Skin epidermis (tissue), 12 donors: ENCODE results near the gene DMTF1.
"Not testable (repeated sequence)": the region's sequence is repeated elsewhere in the genome, so short reads cannot be mapped to it uniquely, and the experiment has no call there.

Experiments used
- H3K27ac ChIP-seq, 21 experiments: fragments of 200-600 bp; sonication (generic) in 11 of 21; one replicate each; pipeline ENCODE4 v1.5.0; 2020; ENCODE audit warnings: mild to moderate bottlenecking in 3 of 21, inconsistent platforms in 2 of 21, moderate library complexity in 2 of 21
- H3K4me3 ChIP-seq, 7 experiments: fragments of 200-600 bp; sonication (generic) in 2 of 7; one replicate each; pipeline ENCODE4 v1.5.0; 2020; ENCODE audit warnings: inconsistent platforms in 2 of 7, mild to moderate bottlenecking in 2 of 7, moderate library complexity in 1 of 7

DMTF1 gene

GRCh38 chr7:87218796-87219544, 66.7 kb downstream of the DMTF1 start:
- Histone ChIP-seq H3K27ac (peak overlapping the region; percentile 52 to 93 (median 85)), H3K4me3 (peak overlapping the region; percentile 68 to 95 (median 89))

- peak within 1 kb of the TSS; percentile 68 to 95 (median 89) for H3K4me3 ChIP-seq
- peak within 1 kb of the TSS; percentile 52 to 93 (median 85) for H3K27ac ChIP-seq
Observed at GRCh38 chr7:87219545-87220025, 67.3 kb downstream of the DMTF1 start, which contains the start of gene TMEM243. Gene TMEM243 (minus strand): TSS chr7:87219732. CDS start chr7:87219503, 229 bp downstream.

- H3K27ac ChIP-seq: peak overlapping the region; percentile 52 to 93 (median 85)
Observed at GRCh38 chr7:87220026-87220733, 67.9 kb downstream of the DMTF1 start.

GRCh38 chr7:87220734-87221215, 68.5 kb downstream of the DMTF1 start:
- H3K27ac ChIP-seq: peak overlapping the region in 9 of 21 experiments; percentile 77 to 91 (median 88)
- peak overlapping the region; percentile 68 to 95 (median 89) for H3K4me3 ChIP-seq

More at GRCh38 chr7:87220026-87220733, 67.9 kb downstream of the DMTF1 start:
- H3K4me3 ChIP-seq: peak overlapping the region; percentile 68 to 95 (median 89)

- H3K27ac ChIP-seq: no peak overlapping the region
- H3K4me3 ChIP-seq: no peak overlapping the region
Observed at GRCh38 chr7:87223666-87224065, 71.4 kb downstream of the DMTF1 start.

GRCh38 chr7:87225696-87226095, 73.4 kb downstream of the DMTF1 start:
- no peak overlapping the region for H3K4me3 ChIP-seq

GRCh38 chr7:87226495-87226894, 74.2 kb downstream of the DMTF1 start:
- no peak overlapping the region for H3K27ac ChIP-seq
- no peak overlapping the region for H3K4me3 ChIP-seq

More at GRCh38 chr7:87225696-87226095, 73.4 kb downstream of the DMTF1 start:
- no peak overlapping the region for H3K27ac ChIP-seq

- no peak overlapping the region for H3K27ac ChIP-seq
- H3K4me3 ChIP-seq: no peak overlapping the region
Observed at GRCh38 chr7:87231258-87231657, 79.0 kb downstream of the DMTF1 start.

GRCh38 chr7:87231711-87232110, 79.5 kb downstream of the DMTF1 start:
- H3K4me3 ChIP-seq: no peak overlapping the region
- no peak overlapping the region for H3K27ac ChIP-seq

- H3K27ac ChIP-seq: no peak overlapping the region
Observed at GRCh38 chr7:87234949-87235348, 82.7 kb downstream of the DMTF1 start.

GRCh38 chr7:87238464-87239051, 86.3 kb downstream of the DMTF1 start:
- not testable (repeated sequence) for H3K4me3 ChIP-seq, H3K27ac ChIP-seq

More at GRCh38 chr7:87234949-87235348, 82.7 kb downstream of the DMTF1 start:
- H3K4me3 ChIP-seq: no peak overlapping the region

- not testable (repeated sequence) for H3K4me3 ChIP-seq
Observed at GRCh38 chr7:87245671-87246070, 93.4 kb downstream of the DMTF1 start.

More at GRCh38 chr7:87245671-87246070, 93.4 kb downstream of the DMTF1 start:
- H3K27ac ChIP-seq: not testable (repeated sequence)
